GM23338 (cell line): ENCODE measurements around the gene HDHD5. TPM values are rescaled to one million over a fixed set of nuclear protein-coding genes. Genes with fewer than 3 reads are reported as not detected.

Experiments used
- ATAC-seq: fragments of 200-7000 bp; cut with Tn5 transposase; 3 replicates; pipeline ENCODE4 v1.9.1; 2020
- DNase-seq: peaks from one replicate; pipeline ENCODE4 v3.0.0-alpha.2; 2015; ENCODE audit warnings: low spot score
- H2AFZ ChIP-seq: fragments of 200-600 bp; sonication (generic); 2 replicates; pipeline ENCODE4 v1.8.0; 2016; ENCODE audit warnings: antibody characterized with exemption, mild to moderate bottlenecking, moderate library complexity
- H3F3A ChIP-seq: fragments of 200-600 bp; sonication (generic); replicated peaks from 2 replicates; pipeline ENCODE4 v1.8.0; 2017; ENCODE audit warnings: antibody characterized with exemption, mixed run types, low read depth
- H3K27ac ChIP-seq: fragments of 200-600 bp; sonication (generic); 2 replicates; pipeline ENCODE4 v1.6.1; 2016; ENCODE audit warnings: low read depth
- H3K27me3 ChIP-seq: fragments of 200-600 bp; sonication (generic); 2 replicates; pipeline ENCODE4 v1.8.0; 2016; ENCODE audit warnings: mild to moderate bottlenecking, mixed run types, moderate library complexity; ENCODE audit not compliant: insufficient read depth
- H3K36me3 ChIP-seq: fragments of 200-600 bp; sonication (generic); 2 replicates; pipeline ENCODE4 v1.8.0; 2016; ENCODE audit warnings: mild to moderate bottlenecking; ENCODE audit not compliant: insufficient read depth
- H3K4me1 ChIP-seq: fragments of 200-600 bp; sonication (generic); 2 replicates; pipeline ENCODE4 v1.8.0; 2016; ENCODE audit warnings: mild to moderate bottlenecking, moderate library complexity; ENCODE audit not compliant: insufficient read depth
- H3K4me2 ChIP-seq: fragments of 200-600 bp; sonication (generic); 2 replicates; pipeline ENCODE4 v1.7.1; 2017; ENCODE audit warnings: mixed run types
- H3K4me3 ChIP-seq: fragments of 200-600 bp; sonication (generic); 2 replicates; pipeline ENCODE4 v1.6.1; 2016; ENCODE audit warnings: mixed run types
- H3K79me2 ChIP-seq: fragments of 200-600 bp; sonication (generic); replicated peaks from 2 replicates; pipeline ENCODE4 v1.8.0; 2017; ENCODE audit warnings: mild to moderate bottlenecking; ENCODE audit not compliant: insufficient read depth
- H3K9me2 ChIP-seq: fragments of 200-600 bp; sonication (generic); 2 replicates; pipeline ENCODE4 v1.8.0; 2017; ENCODE audit not compliant: insufficient read depth
- H4K20me1 ChIP-seq: fragments of 200-600 bp; sonication (generic); replicated peaks from 2 replicates; pipeline ENCODE4 v1.8.0; 2017; ENCODE audit warnings: mild to moderate bottlenecking; ENCODE audit not compliant: insufficient read depth
- H3K27ac Mint-ChIP-seq: 2 replicates; pipeline ENCODE4 v1.8.0; 2020; ENCODE audit warnings: inconsistent platforms, mild to moderate bottlenecking, moderate library complexity, mixed read lengths
- H3K27me3 Mint-ChIP-seq: 3 replicates; pipeline ENCODE4 v1.8.0; 2022; ENCODE audit warnings: low read depth, mild to moderate bottlenecking, moderate library complexity, mixed read lengths, inconsistent platforms; ENCODE audit not compliant: insufficient read depth, poor library complexity
- H3K36me3 Mint-ChIP-seq: 3 replicates; pipeline ENCODE4 v1.8.0; 2021; ENCODE audit warnings: low read depth, mild to moderate bottlenecking, inconsistent platforms, moderate library complexity, mixed read lengths
- H3K4me1 Mint-ChIP-seq: 3 replicates; pipeline ENCODE4 v1.8.0; 2020; ENCODE audit warnings: mild to moderate bottlenecking, inconsistent platforms, mixed read lengths
- H3K4me3 Mint-ChIP-seq: 3 replicates; pipeline ENCODE4 v1.8.0; 2021; ENCODE audit warnings: moderate library complexity, mild to moderate bottlenecking, inconsistent platforms, mixed read lengths
- H3K9me3 Mint-ChIP-seq: 3 replicates; pipeline ENCODE4 v1.8.0; 2020; ENCODE audit warnings: moderate library complexity, mild to moderate bottlenecking, inconsistent platforms, mixed read lengths
- CREB1 ChIP-seq: fragments of 250-450 bp; sonication (Bioruptor Pico); IDR thresholded peaks from 2 replicates; pipeline ENCODE4 v1.5.0; 2020; ENCODE audit warnings: low read depth, mild to moderate bottlenecking, moderate library complexity
- CTCF ChIP-seq, 2 experiments: fragments of 200-600 bp in 1 of 2; sonication (generic) in 1 of 2; conservative IDR thresholded peaks; 2 replicates each; pipeline versions ENCODE4 v1.5.1 to v1.6.1; 2016 to 2017; ENCODE audit warnings: antibody characterized with exemption in 2 of 2, low read depth in 2 of 2, mild to moderate bottlenecking in 2 of 2, moderate library complexity in 1 of 2
- ETS1 ChIP-seq: IDR thresholded peaks from 2 replicates; pipeline ENCODE4 v1.6.1; 2016; ENCODE audit warnings: antibody characterized with exemption
- EZH2 ChIP-seq: fragments of 200-600 bp; sonication (generic); IDR thresholded peaks from one replicate; pipeline ENCODE4 v1.8.0; 2017; ENCODE audit warnings: antibody characterized with exemption, mild to moderate bottlenecking, low read depth; ENCODE audit not compliant: unreplicated experiment
- EZH2phosphoT487 ChIP-seq: fragments of 200-600 bp; sonication (generic); IDR thresholded peaks from one replicate; pipeline ENCODE4 v1.8.1; 2018; ENCODE audit warnings: antibody characterized with exemption; ENCODE audit not compliant: unreplicated experiment
- JUNB ChIP-seq: IDR thresholded peaks from one replicate; pipeline ENCODE4 v1.6.1; 2016; ENCODE audit warnings: antibody characterized with exemption; ENCODE audit not compliant: unreplicated experiment
- NANOG ChIP-seq: IDR thresholded peaks from 2 replicates; pipeline ENCODE4 v1.6.1; 2016; ENCODE audit warnings: antibody characterized with exemption, borderline replicate concordance
- POLR2AphosphoS5 ChIP-seq: IDR thresholded peaks from 2 replicates; pipeline ENCODE4 v1.6.1; 2016; ENCODE audit warnings: antibody characterized with exemption, low read depth
- REST ChIP-seq: IDR thresholded peaks from one replicate; pipeline ENCODE4 v1.6.1; 2018; ENCODE audit warnings: antibody characterized with exemption; ENCODE audit not compliant: unreplicated experiment
- STAT1 ChIP-seq: IDR thresholded peaks from one replicate; pipeline ENCODE4 v1.6.1; 2016; ENCODE audit warnings: antibody characterized with exemption; ENCODE audit not compliant: unreplicated experiment
- ZNF114 ChIP-seq: fragments of 250-450 bp; sonication (Bioruptor Pico); IDR thresholded peaks from 2 replicates; pipeline ENCODE4 v1.5.0; 2020; ENCODE audit warnings: mild to moderate bottlenecking, moderate library complexity
- ZNF331 ChIP-seq: fragments of 250-450 bp; sonication (Bioruptor Pico); IDR thresholded peaks from 2 replicates; pipeline ENCODE4 v1.5.0; 2020; ENCODE audit warnings: low read depth, mild to moderate bottlenecking, moderate library complexity
- ZNF462 ChIP-seq: fragments of 250-450 bp; sonication (Bioruptor Pico); IDR thresholded peaks from 2 replicates; pipeline ENCODE4 v1.5.0; 2020; ENCODE audit warnings: mild to moderate bottlenecking, moderate library complexity
- polyA plus RNA-seq: library from polyadenylated mRNA; unstranded; fragments of >200 nt; fragmentation: Nextera tagmentation; extraction: Ambion mirVana; gene quantifications from 2 replicates; pipeline ENCODE4 v1.2.1, GENCODE V29; 2016
- total RNA-seq: library from RNA; depleted of rRNA; stranded (reverse); fragments of >200 nt; shearing (Covaris generic); gene quantifications from 2 replicates; pipeline ENCODE4 v1.2.3, GENCODE V29; 2014

The HDHD5 gene
- total and polyA plus RNA-seq, 2 experiments from 2014 or later, result 70.0 to 116 TPM

GRCh38 chr22:17120281-17120680, 38.8 kb downstream of the HDHD5 start:
- peak; percentile 41 for ATAC-seq
- Histone ChIP-seq H2AFZ (no peak overlapping the region), H3K27me3 (peaks cover 10% of the 10 kb centered on the region; the same call in 1 of the 2 replicates), H4K20me1 (0 out of 2 replicates have a peak, but pooled peaks cover 3% of the 10 kb centered on the region), H3K36me3 (no peaks in the 10 kb centered on the region), H3K4me1 (peaks cover 24% of the 10 kb centered on the region), H3K4me3 (peak overlapping the region; percentile 75; the same call in 1 of the 2 replicates), H3K79me2 (no peaks in the 10 kb centered on the region), H3K27ac (no peak overlapping the region), H3K9me2 (no peaks in the 10 kb centered on the region), H3K4me2 (peak overlapping the region; percentile 84; the same call in 1 of the 2 replicates), H3F3A (peaks cover 15% of the 10 kb centered on the region; the same call in 1 of the 2 replicates)
- peak; percentile 92 for DNase-seq
- Mint-ChIP-seq H3K4me3 (peak overlapping the region; percentile 46; the same call in 2 of the 3 replicates), H3K9me3 (no peaks in the 10 kb centered on the region; the same call in 2 of the 3 replicates), H3K27me3 (peaks cover 18% of the 10 kb centered on the region), H3K27ac (no peak overlapping the region), H3K36me3 (no peaks in the 10 kb centered on the region), H3K4me1 (peaks cover 30% of the 10 kb centered on the region)
- TF ChIP-seq EZH2phosphoT487 (no peak), ZNF114 (CRISPR knock-in tag) (no peak), CREB1 (CRISPR knock-in tag) (peak; percentile 57; the same call in 1 of the 2 replicates), ETS1 (no peak), JUNB (no peak), ZNF462 (no peak), NANOG (no peak), REST (peak; percentile 98), CTCF (conservative IDR thresholded peaks at IDR 0.05; ENCODE audit: low read depth in 2 of 2) (no peak; a peak in 1 of 4 replicates), POLR2AphosphoS5 (no peak), ZNF331 (CRISPR knock-in tag) (no peak), STAT1 (no peak), EZH2 (no peak)
